Neuronal stem cell (in vitro differentiated cells): ENCODE measurements around the gene CBX5.

ENCODE experiments used
- DNase-seq: peaks from one replicate; pipeline ENCODE4 v3.0.0-alpha.2; 2013; ENCODE audit warnings: low spot score
- H2AFZ ChIP-seq: one replicate; pipeline ENCODE4 v1.6.1; 2013; ENCODE audit warnings: mild to moderate bottlenecking, low read length, inconsistent platforms
- H2AK5ac ChIP-seq: 2 replicates; pipeline ENCODE4 v1.6.1; 2013; ENCODE audit warnings: low read depth, mild to moderate bottlenecking, inconsistent platforms, low read length, moderate library complexity, mixed read lengths
- H2BK120ac ChIP-seq: 2 replicates; pipeline ENCODE4 v1.6.1; 2013; ENCODE audit warnings: low read depth, mild to moderate bottlenecking, inconsistent platforms, low read length, moderate library complexity, mixed read lengths
- H2BK12ac ChIP-seq: one replicate; pipeline ENCODE4 v1.6.1; 2013; ENCODE audit warnings: low read length, inconsistent platforms
- H2BK15ac ChIP-seq: 2 replicates; pipeline ENCODE4 v1.6.1; 2013; ENCODE audit warnings: mild to moderate bottlenecking, low read length, inconsistent platforms, mixed read lengths
- H2BK5ac ChIP-seq: one replicate; pipeline ENCODE4 v1.6.1; 2013; ENCODE audit warnings: inconsistent platforms, mild to moderate bottlenecking, low read length, moderate library complexity
- H3K14ac ChIP-seq: one replicate; pipeline ENCODE4 v1.6.1; 2013; ENCODE audit warnings: low read length, inconsistent platforms
- H3K18ac ChIP-seq: 2 replicates; pipeline ENCODE4 v1.6.1; 2013; ENCODE audit warnings: low read length, inconsistent platforms
- H3K23ac ChIP-seq: 2 replicates; pipeline ENCODE4 v1.6.1; 2013; ENCODE audit warnings: low read depth, mild to moderate bottlenecking, mixed read lengths, low read length, inconsistent platforms; ENCODE audit not compliant: poor library complexity
- H3K27ac ChIP-seq: replicated peaks from 3 replicates; pipeline ENCODE4 v1.5.1; 2013; ENCODE audit warnings: low read length, inconsistent platforms
- H3K27me3 ChIP-seq, 3 experiments: 2 replicates each; pipeline ENCODE4 v1.6.1; 2013; ENCODE audit warnings: low read length in 3 of 3, mild to moderate bottlenecking in 2 of 3, inconsistent platforms in 1 of 3, low read depth in 1 of 3, mixed read lengths in 1 of 3, moderate library complexity in 1 of 3; ENCODE audit not compliant: control insufficient read depth in 3 of 3, insufficient read depth in 3 of 3
- H3K36me3 ChIP-seq, 2 donors: replicated peaks in 1 of 2; 2 replicates each; pipeline ENCODE4 v1.6.1; 2013; ENCODE audit warnings: low read length in 2 of 2; ENCODE audit not compliant: control insufficient read depth in 2 of 2, insufficient read depth in 2 of 2
- H3K4ac ChIP-seq: 2 replicates; pipeline ENCODE4 v1.6.1; 2013; ENCODE audit warnings: inconsistent platforms, mild to moderate bottlenecking, low read length, moderate library complexity
- H3K4me1 ChIP-seq, 2 donors: 1 replicate in 1 of 2; 2 replicates in 1 of 2; pipeline ENCODE4 v1.6.1; 2013; ENCODE audit warnings: low read length in 2 of 2, low read depth in 1 of 2; ENCODE audit not compliant: control insufficient read depth in 2 of 2, insufficient read depth in 1 of 2
- H3K4me2 ChIP-seq: one replicate; pipeline ENCODE4 v1.6.1; 2013; ENCODE audit warnings: mild to moderate bottlenecking, low read length, inconsistent platforms; ENCODE audit not compliant: insufficient read depth, poor library complexity, severe bottlenecking
- H3K4me3 ChIP-seq, 2 donors: 2 replicates each; pipeline ENCODE4 v1.5.1; 2013; ENCODE audit warnings: low read length in 2 of 2, mild to moderate bottlenecking in 2 of 2, inconsistent platforms in 1 of 2, moderate library complexity in 1 of 2
- H3K79me1 ChIP-seq: one replicate; pipeline ENCODE4 v1.6.1; 2013; ENCODE audit warnings: low read depth, mild to moderate bottlenecking, inconsistent platforms, low read length, moderate library complexity
- H3K9ac ChIP-seq: one replicate; pipeline ENCODE4 v1.6.1; 2013; ENCODE audit warnings: mild to moderate bottlenecking, low read depth, low read length, inconsistent platforms; ENCODE audit not compliant: poor library complexity
- H3K9me3 ChIP-seq, 2 donors: replicated peaks in 1 of 2; 2 replicates each; pipeline versions ENCODE3 to v1.6.1; 2013; ENCODE audit warnings: low read length in 2 of 2, mild to moderate bottlenecking in 2 of 2, inconsistent platforms in 1 of 2, low read depth in 1 of 2, mixed read lengths in 1 of 2, moderate library complexity in 1 of 2; ENCODE audit not compliant: control insufficient read depth in 2 of 2, insufficient read depth in 1 of 2
- H4K8ac ChIP-seq: one replicate; pipeline ENCODE4 v1.6.1; 2013; ENCODE audit warnings: low read depth, mild to moderate bottlenecking, inconsistent platforms, low read length, moderate library complexity
- H4K91ac ChIP-seq: one replicate; pipeline ENCODE4 v1.6.1; 2013; ENCODE audit warnings: low read length, low read depth, mild to moderate bottlenecking, inconsistent platforms; ENCODE audit not compliant: poor library complexity
- WGBS, 2 donors: extraction: QIAGEN DNeasy Blood & Tissue Kit; methylation state at CpG; one replicate each; pipeline ENCODE4 v1.1.7; 2013; ENCODE audit warnings: missing lambda C conversion rate in 2 of 2, mixed read lengths in 1 of 2; ENCODE audit not compliant: insufficient read length in 2 of 2, insufficient replicate concordance in 1 of 2; ENCODE audit errors: extremely low coverage in 2 of 2; 5-methylcytosine and 5-hydroxymethylcytosine counted together

The CBX5 gene

DNA sequence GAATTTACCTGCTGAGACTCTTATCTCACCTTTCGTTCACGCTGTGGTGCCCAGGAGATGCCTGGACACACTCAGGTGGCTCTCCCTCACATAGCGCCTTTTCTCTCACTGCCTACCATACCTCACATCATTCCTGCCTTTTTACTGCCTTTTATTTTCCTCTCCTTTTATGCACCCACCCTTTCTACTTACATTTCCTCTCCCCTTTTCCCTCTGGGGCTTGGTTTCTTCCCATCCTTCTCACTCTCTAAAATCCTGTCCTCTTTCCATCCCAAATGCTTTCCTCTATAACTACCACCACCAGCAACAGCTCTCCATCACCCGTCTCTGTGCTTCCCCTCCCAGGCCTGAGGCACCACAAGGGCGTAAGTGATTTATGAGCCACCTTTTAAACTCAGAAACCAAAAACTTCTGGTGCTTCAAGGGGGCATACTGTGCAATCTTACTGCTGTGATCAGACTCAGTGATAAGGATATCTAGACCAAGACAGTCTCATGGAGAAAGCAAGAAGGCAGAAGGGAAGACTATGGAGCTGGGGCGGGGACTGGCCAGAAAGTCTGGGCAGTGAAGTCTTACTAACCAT, 58.4 kb downstream of the CBX5 start:
- Histone ChIP-seq H3K79me1 (no peaks in the 10 kb centered on the region), H2BK15ac (no peak overlapping the region), H2BK120ac (no peak overlapping the region), H3K9me3 (peaks cover 0 to 1% of the 10 kb centered on the region in 2 donors), H2AFZ (no peak overlapping the region), H3K14ac (no peak overlapping the region), H3K27me3 (peaks cover 3 to 19% (median 8%) of the 10 kb centered on the region in 3 experiments), H4K8ac (no peak overlapping the region), H3K27ac (no peak overlapping the region), H3K4ac (no peak overlapping the region), H2BK12ac (no peak overlapping the region), H3K9ac (peak overlapping the region; percentile 24), H2BK5ac (no peak overlapping the region), H3K23ac (no peak overlapping the region), H3K4me1 (peaks cover 10 to 11% of the 10 kb centered on the region in 2 donors), H3K4me2 (no peak overlapping the region), H3K18ac (no peak overlapping the region), H2AK5ac (no peak overlapping the region), H3K36me3 (no peaks in the 10 kb centered on the region), H3K4me3 (no peak overlapping the region), H4K91ac (no peak overlapping the region)
- DNase-seq: no peak
- no CpG with 5 or more reads among the region's 6 CpGs for WGBS, 2 donors

DNA sequence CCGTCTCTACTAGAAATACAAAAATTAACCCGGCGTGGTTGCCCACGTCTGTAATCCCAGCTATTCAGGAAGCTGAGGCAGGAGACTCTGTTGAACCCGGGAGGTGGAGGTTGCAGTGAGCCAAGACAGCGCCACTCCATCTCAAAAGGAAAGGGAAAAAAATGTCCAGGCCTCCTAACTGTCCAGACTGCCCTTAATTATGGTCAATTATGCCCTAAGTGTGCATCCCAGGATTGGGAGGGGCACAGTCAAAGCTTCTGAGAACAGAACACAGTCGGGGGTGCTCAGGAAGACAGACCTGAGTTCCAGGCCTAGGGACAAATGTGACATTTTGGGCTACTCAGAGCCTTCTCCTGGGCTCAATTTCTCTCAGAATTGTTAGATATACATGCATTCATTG, 59.4 kb downstream of the CBX5 start:
- H4K91ac ChIP-seq: no peak overlapping the region
- peaks cover 0 to 1% of the 10 kb centered on the region in 2 donors for H3K9me3 ChIP-seq
- no peak overlapping the region for H2BK120ac ChIP-seq
- H3K14ac ChIP-seq: no peak overlapping the region
- H3K9ac ChIP-seq: no peak overlapping the region
- peak overlapping the region; percentile 39 for H2AFZ ChIP-seq
- H2BK12ac ChIP-seq: no peak overlapping the region
- no peak overlapping the region for H3K4me3 ChIP-seq
- no peak overlapping the region for H3K27ac ChIP-seq
- peaks cover 10 to 14% of the 10 kb centered on the region in 2 donors for H3K4me1 ChIP-seq
- H4K8ac ChIP-seq: no peak overlapping the region
- WGBS, 2 donors: no CpG with 5 or more reads among the region's 7 CpGs
- H3K27me3 ChIP-seq: peaks cover 10 to 28% (median 13%) of the 10 kb centered on the region in 3 experiments
- no peak overlapping the region for H3K18ac ChIP-seq
- H3K4ac ChIP-seq: no peak overlapping the region
- DNase-seq: no peak
- H3K4me2 ChIP-seq: no peak overlapping the region
- no peaks in the 10 kb centered on the region for H3K79me1 ChIP-seq
- no peak overlapping the region for H2BK5ac ChIP-seq
- H3K23ac ChIP-seq: no peak overlapping the region
- H2AK5ac ChIP-seq: no peak overlapping the region
- no peaks in the 10 kb centered on the region for H3K36me3 ChIP-seq
- no peak overlapping the region for H2BK15ac ChIP-seq

DNA sequence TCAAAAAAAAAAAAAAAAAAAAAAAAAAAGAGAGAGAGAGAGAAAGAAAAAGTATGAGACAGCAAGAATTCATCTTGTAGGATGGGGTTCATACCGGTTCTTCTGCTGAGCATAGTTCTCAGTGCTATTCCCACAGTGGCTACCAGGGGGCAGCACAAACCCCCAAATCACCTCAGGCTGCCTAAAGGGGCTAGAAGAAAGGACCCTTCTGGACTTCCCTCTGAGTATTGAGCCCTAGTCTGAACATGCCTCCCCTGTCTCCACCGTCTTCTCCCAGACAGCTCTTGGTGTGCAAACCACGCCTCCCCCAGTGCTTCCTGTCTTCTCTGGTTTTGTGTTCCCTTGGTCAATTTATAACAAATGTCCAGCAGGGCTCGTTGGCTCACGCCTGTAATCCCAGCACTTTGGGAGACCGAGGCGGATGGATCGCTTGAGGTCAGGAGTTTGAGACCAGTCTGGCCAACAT, 59.8 kb downstream of the CBX5 start:
- no peak overlapping the region for H2BK120ac ChIP-seq
- H3K36me3 ChIP-seq: no peaks in the 10 kb centered on the region
- H3K27me3 ChIP-seq: peaks cover 10 to 29% (median 13%) of the 10 kb centered on the region in 3 experiments
- H3K14ac ChIP-seq: no peak overlapping the region
- peaks cover 10 to 14% of the 10 kb centered on the region in 2 donors for H3K4me1 ChIP-seq
- peak overlapping the region; percentile 39 for H2AFZ ChIP-seq
- H2BK5ac ChIP-seq: no peak overlapping the region
- no peak overlapping the region for H3K4ac ChIP-seq
- no peak overlapping the region for H3K23ac ChIP-seq
- H2BK12ac ChIP-seq: no peak overlapping the region
- H3K4me2 ChIP-seq: no peak overlapping the region
- H3K79me1 ChIP-seq: no peaks in the 10 kb centered on the region
- H2BK15ac ChIP-seq: no peak overlapping the region
- no peak overlapping the region for H3K4me3 ChIP-seq
- no peak overlapping the region for H2AK5ac ChIP-seq
- no peak overlapping the region for H4K91ac ChIP-seq
- peak; percentile 83 for DNase-seq
- H3K9me3 ChIP-seq: peaks cover 0 to 1% of the 10 kb centered on the region in 2 donors
- no peak overlapping the region for H3K9ac ChIP-seq
- no peak overlapping the region for H4K8ac ChIP-seq
- no peak overlapping the region for H3K18ac ChIP-seq
- H3K27ac ChIP-seq: no peak overlapping the region
- no CpG with 5 or more reads among the region's 8 CpGs for WGBS, 2 donors

DNA sequence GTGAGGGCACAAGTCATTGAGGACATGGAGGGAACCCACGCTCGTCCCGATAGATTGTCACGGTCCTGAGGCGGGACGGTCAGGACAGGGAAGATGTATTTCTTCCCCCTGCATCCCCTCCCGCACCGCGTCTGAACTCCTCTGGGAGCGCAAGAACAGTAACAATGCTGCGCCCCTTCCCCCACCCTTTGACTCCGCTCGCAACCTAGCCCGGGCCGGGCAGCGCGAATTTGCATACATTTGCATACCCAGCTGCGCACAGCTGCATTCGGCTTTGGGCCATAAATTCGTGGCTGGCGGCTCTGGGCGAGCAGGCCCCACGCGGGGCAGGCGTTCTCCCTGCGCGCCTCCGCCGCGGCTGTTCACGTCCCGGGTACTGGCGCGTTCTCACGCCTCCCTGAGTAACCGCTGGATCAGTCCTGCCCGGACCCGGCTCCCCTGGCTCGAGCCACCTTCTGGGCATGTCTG, 62.1 kb downstream of the CBX5 start:
- peak overlapping the region; percentile 73 for H2AK5ac ChIP-seq
- H3K14ac ChIP-seq: peak overlapping the region; percentile 10
- peak overlapping the region; percentile 43 to 77 for H3K4me3 ChIP-seq
- H2BK15ac ChIP-seq: peak overlapping the region; percentile 52
- H2BK12ac ChIP-seq: peak overlapping the region; percentile 51
- H3K9ac ChIP-seq: peak overlapping the region; percentile 85
- H3K9me3 ChIP-seq: peaks cover 0 to 1% of the 10 kb centered on the region in 2 donors
- no peak for DNase-seq
- H3K79me1 ChIP-seq: no peaks in the 10 kb centered on the region
- H3K4me2 ChIP-seq: peak overlapping the region; percentile 69
- H4K8ac ChIP-seq: no peak overlapping the region
- no peak overlapping the region for H2BK120ac ChIP-seq
- H3K4ac ChIP-seq: no peak overlapping the region
- H3K36me3 ChIP-seq: no peaks in the 10 kb centered on the region
- peak overlapping the region; percentile 92 for H2AFZ ChIP-seq
- H3K18ac ChIP-seq: peak overlapping the region; percentile 91
- WGBS, 2 donors: no CpG with 5 or more reads among the region's 39 CpGs
- peak overlapping the region; percentile 33 for H2BK5ac ChIP-seq
- H3K27ac ChIP-seq: no peak overlapping the region
- peaks cover 10 to 31% (median 23%) of the 10 kb centered on the region in 3 experiments for H3K27me3 ChIP-seq
- no peak overlapping the region for H4K91ac ChIP-seq
- peaks cover 10 to 16% of the 10 kb centered on the region in 2 donors for H3K4me1 ChIP-seq
- H3K23ac ChIP-seq: peak overlapping the region; percentile 1
